ENCODE data around the gene BDP1.

Gene BDP1

DNA sequence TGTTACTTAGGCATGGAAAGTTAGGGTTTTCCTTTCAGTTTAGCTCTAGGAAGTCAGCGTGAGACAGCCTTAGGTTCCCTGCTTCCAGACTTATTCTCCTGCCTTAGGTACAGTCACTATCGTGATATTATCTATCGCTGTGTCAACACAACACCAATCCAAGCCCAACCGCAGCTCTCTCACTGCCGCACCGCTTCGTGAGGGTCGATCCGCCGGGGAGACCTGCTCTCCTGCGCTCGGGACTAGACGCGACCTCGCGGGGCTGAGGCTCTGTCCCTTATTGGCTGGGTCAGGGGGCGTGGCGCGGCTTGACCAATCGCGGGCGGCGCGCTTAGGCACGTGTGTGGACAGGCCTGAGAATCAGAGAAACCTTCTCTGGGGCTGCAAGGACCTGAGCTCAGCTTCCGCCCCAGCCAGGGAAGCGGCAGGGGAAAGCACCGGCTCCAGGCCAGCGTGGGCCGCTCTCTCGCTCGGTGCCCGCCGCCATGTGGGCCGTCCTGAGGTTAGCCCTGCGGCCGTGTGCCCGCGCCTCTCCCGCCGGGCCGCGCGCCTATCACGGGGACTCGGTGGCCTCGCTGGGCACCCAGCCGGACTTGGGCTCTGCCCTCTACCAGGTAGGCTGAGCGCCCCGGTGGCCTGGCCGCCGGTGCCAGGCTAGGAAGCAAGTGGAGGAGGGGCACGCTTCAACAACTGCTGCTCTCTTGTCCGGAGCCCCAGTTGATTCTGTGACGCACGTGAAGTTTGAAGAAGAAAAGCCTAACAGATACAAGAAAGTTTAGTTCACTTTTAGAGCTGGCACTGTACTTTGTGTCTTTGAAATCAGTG is 131.7 kb downstream of the BDP1 start, which contains the start of gene MCCC2:
Gene MCCC2 (plus strand): TSS at position 400 of the 825 bp plus-strand sequence. CDS start 86 bp downstream, at position 486.
- Histone ChIP-seq H3K4me1 (ENCODE audit: low read length) (peaks cover 27% of the 10 kb centered on the region), H2AFZ (ENCODE audit: low read depth, low read length) (0 out of 2 replicates have a peak within 1 kb of the TSS, but pooled peaks have one; percentile 55), H3K9me3 (ENCODE audit: insufficient read depth, low read length) (no peaks in the 10 kb centered on the region), H4K20me1 (ENCODE audit: insufficient read depth, low read length) (peaks cover 4% of the 10 kb centered on the region; the same call in 1 of the 2 replicates), H3K4me3 (ENCODE audit: low read length) (peak within 1 kb of the TSS; percentile 96), H3K27ac (ENCODE audit: low read length) (peak within 1 kb of the TSS; percentile 77), H3K9ac (ENCODE audit: low read length) (peak within 1 kb of the TSS; percentile 97), H3K27me3 (ENCODE audit: low read depth, low read length) (no peaks in the 10 kb centered on the region), H3K4me2 (ENCODE audit: low read length) (peak within 1 kb of the TSS; percentile 82), H3K36me3 (replicated peaks; ENCODE audit: low read depth, low read length) (peaks cover 9% of the 10 kb centered on the region), H3K79me2 (ENCODE audit: low read length) (peaks cover 50% of the 10 kb centered on the region)
- TF ChIP-seq, protein P1, sequence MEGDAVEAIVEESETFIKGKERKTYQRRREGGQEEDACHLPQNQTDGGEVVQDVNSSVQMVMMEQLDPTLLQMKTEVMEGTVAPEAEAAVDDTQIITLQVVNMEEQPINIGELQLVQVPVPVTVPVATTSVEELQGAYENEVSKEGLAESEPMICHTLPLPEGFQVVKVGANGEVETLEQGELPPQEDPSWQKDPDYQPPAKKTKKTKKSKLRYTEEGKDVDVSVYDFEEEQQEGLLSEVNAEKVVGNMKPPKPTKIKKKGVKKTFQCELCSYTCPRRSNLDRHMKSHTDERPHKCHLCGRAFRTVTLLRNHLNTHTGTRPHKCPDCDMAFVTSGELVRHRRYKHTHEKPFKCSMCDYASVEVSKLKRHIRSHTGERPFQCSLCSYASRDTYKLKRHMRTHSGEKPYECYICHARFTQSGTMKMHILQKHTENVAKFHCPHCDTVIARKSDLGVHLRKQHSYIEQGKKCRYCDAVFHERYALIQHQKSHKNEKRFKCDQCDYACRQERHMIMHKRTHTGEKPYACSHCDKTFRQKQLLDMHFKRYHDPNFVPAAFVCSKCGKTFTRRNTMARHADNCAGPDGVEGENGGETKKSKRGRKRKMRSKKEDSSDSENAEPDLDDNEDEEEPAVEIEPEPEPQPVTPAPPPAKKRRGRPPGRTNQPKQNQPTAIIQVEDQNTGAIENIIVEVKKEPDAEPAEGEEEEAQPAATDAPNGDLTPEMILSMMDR (IDR thresholded peaks at IDR 0.05; ENCODE audit: low read depth, low read length), result no peak
- no peak for TF ChIP-seq EZH2phosphoT487 (IDR thresholded peaks at IDR 0.05; ENCODE audit: low read depth)

DNA sequence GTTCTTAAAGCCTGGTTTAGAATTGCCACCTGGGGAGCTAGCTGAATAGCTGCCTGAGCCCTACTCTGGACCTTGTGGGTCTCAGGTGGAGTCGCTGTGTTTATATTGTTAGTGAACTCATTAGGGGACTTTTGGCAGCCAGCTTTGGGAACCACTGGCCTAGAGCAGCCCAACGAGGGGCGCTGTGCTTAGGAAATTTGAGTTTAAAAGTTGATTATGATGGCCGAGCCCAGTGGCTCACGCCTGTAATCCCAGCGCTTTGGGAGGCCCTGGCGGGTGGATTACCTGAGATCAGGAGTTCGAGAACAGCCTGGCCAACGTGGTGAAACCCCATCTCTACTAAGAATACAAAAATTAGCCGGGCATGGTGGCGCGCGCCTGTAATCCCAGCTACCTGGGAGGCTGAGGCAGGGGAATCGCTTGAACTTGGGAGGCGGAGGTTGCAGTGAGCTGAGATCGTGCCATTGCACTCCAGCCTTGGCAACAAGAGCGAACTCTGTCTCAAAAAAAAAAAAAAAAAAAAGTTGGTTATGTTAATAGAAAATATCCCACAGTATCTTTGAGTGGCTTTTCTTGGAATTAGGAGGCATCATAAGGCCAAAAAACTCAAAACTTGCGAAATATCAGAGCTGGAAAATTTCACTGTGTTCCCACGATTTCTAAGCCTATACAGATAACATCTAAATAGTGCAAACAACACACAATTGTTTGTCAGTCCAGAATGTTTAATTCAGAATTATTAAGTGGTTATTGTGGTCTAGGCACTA is 132.5 kb downstream of the BDP1 start:
- peak overlapping the region; percentile 97 for H3K9ac ChIP-seq (ENCODE audit: low read length)
- H3K36me3 ChIP-seq (replicated peaks; ENCODE audit: low read depth, low read length), result peaks cover 9% of the 10 kb centered on the region
- peaks cover 4% of the 10 kb centered on the region; the same call in 1 of the 2 replicates for H4K20me1 ChIP-seq (ENCODE audit: insufficient read depth, low read length)
- H3K79me2 ChIP-seq (ENCODE audit: low read length), result peaks cover 58% of the 10 kb centered on the region
- no peaks in the 10 kb centered on the region for H3K9me3 ChIP-seq (ENCODE audit: insufficient read depth, low read length)
- H3K27ac ChIP-seq (ENCODE audit: low read length), result peak overlapping the region; percentile 77
- peak overlapping the region; percentile 67 for H3K4me2 ChIP-seq (ENCODE audit: low read length)
- TF ChIP-seq, protein P1 (IDR thresholded peaks at IDR 0.05; ENCODE audit: low read depth, low read length), result no peak
- no peak for TF ChIP-seq EZH2phosphoT487 (IDR thresholded peaks at IDR 0.05; ENCODE audit: low read depth)
- H3K4me1 ChIP-seq (ENCODE audit: low read length), result peaks cover 26% of the 10 kb centered on the region
- 0 out of 2 replicates have a peak overlapping the region, but pooled peaks have one; percentile 45 for H2AFZ ChIP-seq (ENCODE audit: low read depth, low read length)
- H3K4me3 ChIP-seq (ENCODE audit: low read length), result peak overlapping the region; percentile 96
- H3K27me3 ChIP-seq (ENCODE audit: low read depth, low read length), result no peaks in the 10 kb centered on the region

DNA sequence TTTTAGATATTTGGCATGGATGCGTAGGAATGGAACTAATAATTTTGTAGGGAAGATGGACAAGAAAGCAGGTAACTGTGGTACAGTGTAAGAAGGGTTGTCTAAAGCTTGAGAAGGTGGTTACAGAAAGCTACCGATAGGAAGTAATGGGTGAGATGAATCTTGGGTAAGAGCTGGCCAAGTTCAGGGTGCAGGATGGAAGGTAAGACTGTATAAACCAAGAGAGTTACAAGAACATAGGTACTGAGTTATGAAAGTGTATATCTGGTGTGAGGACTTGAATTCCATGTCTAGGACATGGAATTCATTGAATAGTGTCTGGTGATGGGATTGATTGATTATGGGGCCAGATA is 133.1 kb downstream of the BDP1 start:
- Histone ChIP-seq H3K79me2 (ENCODE audit: low read length) (peaks cover 64% of the 10 kb centered on the region), H4K20me1 (ENCODE audit: insufficient read depth, low read length) (peaks cover 4% of the 10 kb centered on the region; the same call in 1 of the 2 replicates), H2AFZ (ENCODE audit: low read depth, low read length) (no peak overlapping the region), H3K9ac (ENCODE audit: low read length) (peak overlapping the region; percentile 97; the same call in 1 of the 2 replicates), H3K9me3 (ENCODE audit: insufficient read depth, low read length) (no peaks in the 10 kb centered on the region), H3K27me3 (ENCODE audit: low read depth, low read length) (no peaks in the 10 kb centered on the region), H3K4me3 (ENCODE audit: low read length) (peak overlapping the region; percentile 96), H3K27ac (ENCODE audit: low read length) (no peak overlapping the region), H3K4me2 (ENCODE audit: low read length) (peak overlapping the region; percentile 67), H3K36me3 (replicated peaks; ENCODE audit: low read depth, low read length) (peaks cover 9% of the 10 kb centered on the region), H3K4me1 (ENCODE audit: low read length) (peaks cover 26% of the 10 kb centered on the region)
- no peak for TF ChIP-seq EZH2phosphoT487 (IDR thresholded peaks at IDR 0.05; ENCODE audit: low read depth)
- TF ChIP-seq, protein P1 (IDR thresholded peaks at IDR 0.05; ENCODE audit: low read depth, low read length), result no peak

DNA sequence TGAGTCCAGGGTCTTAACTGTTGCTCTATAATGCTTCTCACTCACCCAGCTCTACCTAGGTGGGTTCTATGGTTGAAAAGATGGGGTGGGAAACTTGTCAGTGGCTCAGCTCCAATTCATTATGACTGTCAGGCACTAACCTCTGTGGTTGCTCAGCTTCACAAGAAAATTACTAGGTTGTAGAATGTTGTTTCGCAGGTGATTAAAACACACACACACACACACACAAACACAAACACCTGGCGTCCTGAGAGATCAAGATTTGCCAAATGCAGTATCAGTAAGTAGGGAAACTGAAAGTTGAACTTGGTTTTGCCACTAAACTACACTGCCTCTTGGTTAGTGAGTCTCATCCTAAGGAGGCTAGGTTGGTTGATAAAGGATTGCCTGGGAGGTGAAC is 134.5 kb downstream of the BDP1 start:
- peaks cover 78% of the 10 kb centered on the region for H3K79me2 ChIP-seq (ENCODE audit: low read length)
- no peak overlapping the region for H3K27ac ChIP-seq (ENCODE audit: low read length)
- H3K27me3 ChIP-seq (ENCODE audit: low read depth, low read length), result no peaks in the 10 kb centered on the region
- H3K4me2 ChIP-seq (ENCODE audit: low read length), result peak overlapping the region; percentile 67
- peaks cover 9% of the 10 kb centered on the region for H3K36me3 ChIP-seq (replicated peaks; ENCODE audit: low read depth, low read length)
- H4K20me1 ChIP-seq (ENCODE audit: insufficient read depth, low read length), result peaks cover 4% of the 10 kb centered on the region; the same call in 1 of the 2 replicates
- no peaks in the 10 kb centered on the region for H3K9me3 ChIP-seq (ENCODE audit: insufficient read depth, low read length)
- no peak overlapping the region for H2AFZ ChIP-seq (ENCODE audit: low read depth, low read length)
- no peak overlapping the region for H3K4me3 ChIP-seq (ENCODE audit: low read length)
- H3K9ac ChIP-seq (ENCODE audit: low read length), result no peak overlapping the region
- H3K4me1 ChIP-seq (ENCODE audit: low read length), result peaks cover 26% of the 10 kb centered on the region
- no peak for TF ChIP-seq EZH2phosphoT487 (IDR thresholded peaks at IDR 0.05; ENCODE audit: low read depth)
- TF ChIP-seq, protein P1 (IDR thresholded peaks at IDR 0.05; ENCODE audit: low read depth, low read length), result no peak

Measured in OCI-LY3 (cell line).